ENCODE results near the gene TNFAIP8L1. TPM values are rescaled to one million over a fixed set of nuclear protein-coding genes. Genes with fewer than 3 reads are reported as not detected.

Gene TNFAIP8L1
- total and polyA plus RNA-seq, 2 of the 8 experiments (the other 6 are each of a cell fraction or from before 2014, with no cell fraction given): 3.2 to 6.1 TPM

GRCh38 chr19:4654437-4655361 is 15.4 kb downstream of the TNFAIP8L1 start:
- no peak overlapping the region for H2BK120ac ChIP-seq (replicated peaks; ENCODE audit: low read depth, low read length)
- POLR2A ChIA-PET (ENCODE audit: partially characterized antibody): interaction anchor here (0.9 to 1.4 kb wide), 5 partner anchors 8 to 199 kb away, joined by 3 to 5 read pairs (median 3); no protein-coding TSS in a partner anchor
- 92% methylated on average over 27 of the region's 27 CpGs; no CpG with 5 or more reads in 1 of the 2 experiments for WGBS, 2 experiments (ENCODE audit: extremely low coverage in 1 of 2, insufficient coverage in 1 of 2, insufficient read length in 1 of 2, insufficient replicate concordance in 2 of 2, low coverage in 1 of 2, low lambda C conversion rate in 2 of 2, missing lambda C conversion rate in 1 of 2)
- TF ChIP-seq TAF7 (optimal IDR thresholded peaks at IDR 0.05; ENCODE audit: borderline replicate concordance, low read depth, low read length) (no peak), JUND (IDR thresholded peaks at IDR 0.05; ENCODE audit: low read length) (no peak), POLR2A (IDR thresholded peaks at IDR 0.05; ENCODE audit: control extremely low read depth in 1 of 2, low read depth in 2 of 2, low read length in 2 of 2) (no peak), CHD1 (IDR thresholded peaks at IDR 0.05; ENCODE audit: low read depth, low read length) (no peak), RNF2 (IDR thresholded peaks at IDR 0.05; ENCODE audit: borderline replicate concordance, low read depth, low read length, missing control alignments, poor library complexity, severe bottlenecking) (no peak), EP300 (IDR thresholded peaks at IDR 0.05; ENCODE audit: borderline replicate concordance in 1 of 2, low read depth in 2 of 2, low read length in 2 of 2) (no peak), YY1 (IDR thresholded peaks at IDR 0.05; ENCODE audit: low read depth, low read length) (no peak), HDAC2 (IDR thresholded peaks at IDR 0.05; ENCODE audit: borderline replicate concordance in 1 of 2, low read depth in 2 of 2, low read length in 2 of 2) (no peak)

More at GRCh38 chr19:4654437-4655361, 15.4 kb downstream of the TNFAIP8L1 start:
- Histone ChIP-seq H3K4me2 (ENCODE audit: insufficient read depth in 1 of 2, low read depth in 2 of 2, low read length in 2 of 2) (no peak overlapping the region), H3K14ac (ENCODE audit: insufficient read length) (no peak overlapping the region), H3K4me1 (replicated peaks in 1 of 4; ENCODE audit: control insufficient read depth in 3 of 4, insufficient read depth in 4 of 4, low read length in 3 of 4) (no peaks in the 10 kb centered on the region; a peak in 1 of 7 replicates), H3K9ac (replicated peaks in 1 of 4; ENCODE audit: extremely low read depth in 1 of 4, low read depth in 3 of 4, low read length in 3 of 4) (no peak overlapping the region), H2BK12ac (ENCODE audit: low read depth, low read length) (no peak overlapping the region), H4K8ac (ENCODE audit: extremely low read depth, insufficient read depth, low read length) (no peak overlapping the region), H3K23me2 (ENCODE audit: low read depth, low read length) (no peaks in the 10 kb centered on the region), H2BK15ac (ENCODE audit: low read length) (no peak overlapping the region), H4K20me1 (replicated peaks in 1 of 2; ENCODE audit: control insufficient read depth in 1 of 2, insufficient read depth in 2 of 2, low read length in 2 of 2) (peaks cover 0 to 6% of the 10 kb centered on the region in 2 experiments), H2AFZ (ENCODE audit: low read length) (no peak overlapping the region), H3K56ac (replicated peaks; ENCODE audit: insufficient read length, low read depth, low read length) (no peak overlapping the region), H2BK20ac (ENCODE audit: low read length) (no peak overlapping the region), H4K91ac (replicated peaks; ENCODE audit: insufficient read length, low read length) (no peak overlapping the region), H3K9me3 (ENCODE audit: insufficient read depth in 2 of 2, low read depth in 1 of 2, low read length in 1 of 2) (no peaks in the 10 kb centered on the region), H3K4me3 (ENCODE audit: extremely low read depth in 1 of 4, insufficient read depth in 2 of 4, low read depth in 3 of 4, low read length in 4 of 4) (no peak overlapping the region), H3K79me2 (ENCODE audit: control insufficient read depth in 1 of 2, insufficient read depth in 2 of 2, low read length in 2 of 2) (no peaks in the 10 kb centered on the region), H3K36me3 (ENCODE audit: control insufficient read depth in 2 of 4, insufficient read depth in 4 of 4, low read length in 3 of 4) (peaks cover 2 to 13% (median 6%) of the 10 kb centered on the region in 4 experiments; a peak in 7 of 8 replicates), H4K5ac (ENCODE audit: insufficient read length, low read depth, low read length) (no peak overlapping the region), H3K23ac (ENCODE audit: insufficient read length) (no peak overlapping the region), H2BK5ac (ENCODE audit: low read depth, low read length) (no peak overlapping the region), H2AK5ac (ENCODE audit: low read depth, low read length) (no peak overlapping the region), H3K18ac (ENCODE audit: extremely low read depth, low read length) (no peak overlapping the region), H3K27ac (ENCODE audit: low read depth, low read length) (no peak overlapping the region), H3K27me3 (replicated peaks in 1 of 4; ENCODE audit: control insufficient read depth in 3 of 4, extremely low read depth in 1 of 4, insufficient read depth in 3 of 4, low read length in 3 of 4) (no peaks in the 10 kb centered on the region), H3K79me1 (ENCODE audit: low read depth, low read length) (no peaks in the 10 kb centered on the region; the same call in 1 of the 2 replicates), H3K4ac (replicated peaks; ENCODE audit: insufficient read length, low read depth, low read length) (no peak overlapping the region)
- FAIRE-seq: no peak
- no peak for DNase-seq (ENCODE audit: low read depth in 1 of 2, low spot score in 2 of 2)
- CTCF ChIA-PET (ENCODE audit: partially characterized antibody): interaction anchor here (0.6 to 2.3 kb wide), 7 partner anchors 9 to 201 kb away, joined by 3 to 9 read pairs (median 4); no protein-coding TSS in a partner anchor
